Transverse colon (tissue), 4 donors: ENCODE results near the gene LEP. TPM values are rescaled to one million over a fixed set of nuclear protein-coding genes. Genes with fewer than 3 reads are reported as not detected.

Experiments
- DNase-seq: peaks from one replicate; pipeline ENCODE4 v3.0.0-alpha.2; 2019
- H3K27ac ChIP-seq, 4 donors: fragments of 200-600 bp; sonication (generic); 2 replicates each; pipeline ENCODE4 v1.5.1; 2016 to 2018; ENCODE audit warnings: inconsistent platforms in 4 of 4
- H3K27me3 ChIP-seq: fragments of 200-600 bp; sonication (generic); 2 replicates; pipeline ENCODE4 v1.5.1; 2017; ENCODE audit warnings: inconsistent platforms
- H3K36me3 ChIP-seq, 4 donors: fragments of 200-600 bp; sonication (generic); 2 replicates each; pipeline ENCODE4 v1.5.1; 2017 to 2019; ENCODE audit warnings: inconsistent platforms in 4 of 4
- H3K4me1 ChIP-seq, 4 donors: fragments of 200-600 bp; sonication (generic); 2 replicates each; pipeline ENCODE4 v1.5.1; 2017 to 2020; ENCODE audit warnings: inconsistent platforms in 4 of 4
- H3K4me3 ChIP-seq, 4 donors: fragments of 200-600 bp; sonication (generic); 1 replicate in 1 of 4; 2 replicates in 3 of 4; pipeline versions ENCODE4 v1.5.1 to v1.6.1; 2017 to 2019; ENCODE audit warnings: inconsistent platforms in 4 of 4
- H3K9me3 ChIP-seq, 2 donors: fragments of 200-600 bp; sonication (generic); 2 replicates each; pipeline ENCODE4 v1.5.1; 2017 to 2019; ENCODE audit warnings: inconsistent platforms in 2 of 2
- CTCF ChIP-seq, 5 experiments: fragments of 200-600 bp in 3 of 5; fragments of 450-650 bp in 2 of 5; sonication (generic) in 3 of 5; IDR thresholded peaks; 1 replicate in 2 of 5; 2 replicates in 3 of 5; pipeline ENCODE4 v1.5.1; 2016 to 2017; ENCODE audit warnings: antibody characterized with exemption in 5 of 5, inconsistent platforms in 3 of 5, mild to moderate bottlenecking in 2 of 5, moderate library complexity in 1 of 5
- EP300 ChIP-seq: sonication (generic); formaldehyde crosslinking; IDR thresholded peaks from one replicate; pipeline ENCODE4 v1.6.1; 2017; ENCODE audit warnings: antibody characterized with exemption, low read depth
- POLR2A ChIP-seq: fragments of 450-650 bp; IDR thresholded peaks from one replicate; pipeline ENCODE4 v1.6.1; 2016; ENCODE audit warnings: antibody characterized with exemption, mild to moderate bottlenecking, moderate library complexity
- POLR2AphosphoS5 ChIP-seq, 3 donors: sonication (generic); formaldehyde crosslinking; IDR thresholded peaks; one replicate each; pipeline ENCODE4 v1.6.1; 2016; ENCODE audit warnings: antibody characterized with exemption in 3 of 3
- WGBS, 2 donors: methylation state at CpG; one replicate each; pipeline ENCODE4 v1.1.5; 2018; ENCODE audit warnings: low coverage in 1 of 2; 5-methylcytosine and 5-hydroxymethylcytosine counted together
- in situ Hi-C, 4 donors: fragments of 200-750 bp; cut with MboI; loops; one replicate each; pipeline versions ENCODE4 v1.15.0 to v1.15.1; 2017; ENCODE audit warnings: low sequenced_read_pairs in 3 of 4, low pct_ligation_motif_present in 1 of 4, low pct_unique_long_range_greater_than_20kb in 1 of 4
- intact Hi-C: fragments of 100-400 bp; cut with DNase I; formaldehyde crosslinking; loops from one replicate; pipeline ENCODE4 v1.15.1; 2023; ENCODE audit warnings: low total_unique reads
- total RNA-seq, 4 donors: library from RNA; depleted of rRNA; stranded (reverse); fragments of >200 nt; gene quantifications; one replicate each; pipeline ENCODE4 v1.1.0, GENCODE V29; 2016

LEP gene
- total RNA-seq, 4 donors from 2014 or later, result 1.1 to 10.8 TPM; not detected in 2

GRCh38 chr7:128264477-128264876 lies 23.4 kb downstream of the LEP start:
- in situ Hi-C loops, result no loop called here
- Histone ChIP-seq H3K9me3 (no peaks in the 10 kb centered on the region), H3K4me1 (peaks cover 0 to 28% (median 13%) of the 10 kb centered on the region in 4 donors), H3K36me3 (no peaks in the 10 kb centered on the region), H3K27me3 (peaks cover 4% of the 10 kb centered on the region), H3K27ac (peak overlapping the region in 1 of 4 donors; percentile 2), H3K4me3 (no peak overlapping the region)
- intact Hi-C loops, result no loop called here
- 63% methylated on average over 2 of the region's 2 CpGs; no CpG with 5 or more reads in 1 of the 2 donors for WGBS, 2 donors
- no peak for TF ChIP-seq CTCF (IDR thresholded peaks at IDR 0.05)
- DNase-seq, result peak; percentile 28

- intact Hi-C loops, result no loop called here
- no peak for DNase-seq
- H3K36me3 ChIP-seq, result no peaks in the 10 kb centered on the region
- no peak overlapping the region for H3K4me3 ChIP-seq
- no peaks in the 10 kb centered on the region for H3K9me3 ChIP-seq
- 83 to 93% methylated on average over 3 to 6 of the region's 6 CpGs for WGBS, 2 donors
- in situ Hi-C loops, result no loop called here
- peaks cover 10% of the 10 kb centered on the region for H3K27me3 ChIP-seq
- no peak for TF ChIP-seq POLR2A
- no peak for TF ChIP-seq CTCF (IDR thresholded peaks at IDR 0.05)
- no peak for TF ChIP-seq EP300
- TF ChIP-seq POLR2AphosphoS5 (IDR thresholded peaks at IDR 0.05), result no peak
- no peak overlapping the region for H3K27ac ChIP-seq
- peaks cover 0 to 20% (median 6%) of the 10 kb centered on the region in 4 donors for H3K4me1 ChIP-seq
Measured at GRCh38 chr7:128265156-128265905, 24.3 kb downstream of the LEP start.

- DNase-seq, result no peak
- intact Hi-C loops, result no loop called here
- in situ Hi-C loops, result no loop called here
Measured at GRCh38 chr7:128265906-128266300, 24.8 kb downstream of the LEP start.

GRCh38 chr7:128266529-128266882 lies 25.4 kb downstream of the LEP start:
- intact Hi-C loops, result no loop called here
- Histone ChIP-seq H3K27me3 (peaks cover 22% of the 10 kb centered on the region), H3K27ac (peak overlapping the region in 2 of 4 donors; percentile 41 to 42), H3K9me3 (no peaks in the 10 kb centered on the region), H3K4me3 (no peak overlapping the region), H3K36me3 (no peaks in the 10 kb centered on the region), H3K4me1 (peaks cover 0 to 23% (median 9%) of the 10 kb centered on the region in 4 donors)
- DNase-seq, result no peak
- no peak for TF ChIP-seq EP300
- no peak for TF ChIP-seq CTCF (IDR thresholded peaks at IDR 0.05)
- no peak for TF ChIP-seq POLR2A
- no peak for TF ChIP-seq POLR2AphosphoS5 (IDR thresholded peaks at IDR 0.05)
- in situ Hi-C loops, result no loop called here
- WGBS, 2 donors, result 71% methylated on average over 1 of the region's 1 CpG; no CpG with 5 or more reads in 1 of the 2 donors

More at GRCh38 chr7:128265906-128266300, 24.8 kb downstream of the LEP start:
- H3K27ac ChIP-seq, result no peak overlapping the region
- no peak overlapping the region for H3K4me3 ChIP-seq
- H3K27me3 ChIP-seq, result peaks cover 16% of the 10 kb centered on the region
- no peak for TF ChIP-seq EP300
- no peak for TF ChIP-seq POLR2AphosphoS5 (IDR thresholded peaks at IDR 0.05)
- no peak for TF ChIP-seq POLR2A
- TF ChIP-seq CTCF (IDR thresholded peaks at IDR 0.05), result no peak
- 0 to 42% methylated on average over 1 to 5 of the region's 5 CpGs for WGBS, 2 donors
- H3K9me3 ChIP-seq, result no peaks in the 10 kb centered on the region
- H3K36me3 ChIP-seq, result no peaks in the 10 kb centered on the region
- H3K4me1 ChIP-seq, result peaks cover 0 to 20% (median 6%) of the 10 kb centered on the region in 4 donors
